Stimulated activated CD4-positive, alpha-beta T cell treated with anti-CD3 and anti-CD28 coated beads, Interleukin-4, amount 100 ng/mL, for 4 hours (primary cell): ENCODE results near the gene DLX1.
A peak's percentile ranks its signal among the peaks of the same experiment; 100 is the strongest.
"Not testable (repeated sequence)": the region's sequence is repeated elsewhere in the genome, so short reads cannot be mapped to it uniquely, and the experiment has no call there.

Source experiments
- DNase-seq, 2 experiments: peaks; one replicate each; pipeline ENCODE4 v3.0.0-alpha.2; 2020

DLX1 gene

DNA sequence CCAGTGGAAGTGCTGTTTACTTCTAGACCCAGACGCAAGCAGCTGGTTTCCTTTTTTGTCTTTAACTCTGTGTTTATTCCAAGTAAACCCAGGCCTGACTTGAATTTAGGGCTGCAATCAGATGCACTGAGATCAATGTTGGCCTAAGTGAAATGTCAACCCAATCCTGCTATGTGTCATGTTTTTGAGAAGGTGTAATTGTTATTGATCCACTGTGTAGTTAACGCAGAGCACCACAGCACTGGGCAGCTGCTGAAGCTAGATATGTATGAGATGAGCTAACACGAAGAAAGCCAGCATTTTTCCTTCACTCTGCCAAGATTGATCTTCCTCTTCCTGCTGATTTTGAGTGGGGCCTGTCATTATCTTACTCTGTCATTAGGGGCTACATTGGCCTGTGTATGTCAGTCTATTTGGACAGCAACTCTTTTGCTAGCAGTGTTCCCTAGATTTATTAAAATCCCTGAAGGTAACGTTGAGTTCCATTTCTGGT is 18.9 kb upstream of the DLX1 start:
- no peak for DNase-seq

DNA sequence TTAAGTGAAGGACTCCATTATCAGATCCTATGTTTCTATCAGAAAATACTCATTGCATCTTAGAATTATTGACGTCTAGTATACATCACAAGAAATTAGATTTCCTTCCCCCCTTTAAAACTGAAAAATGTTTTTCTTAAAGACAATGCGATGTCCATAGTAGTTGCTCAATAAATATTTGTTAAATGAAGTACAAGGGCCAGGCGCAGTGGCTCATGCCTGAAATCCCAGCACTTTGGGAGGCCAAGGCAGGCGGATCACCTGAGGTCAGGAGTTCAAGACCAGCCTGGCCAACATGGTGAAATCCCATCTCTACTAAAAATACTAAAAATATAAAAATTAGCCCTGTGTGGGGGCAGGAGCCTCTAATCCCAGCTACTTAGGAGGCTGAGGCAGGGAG is 17.4 kb upstream of the DLX1 start:
- DNase-seq, result not testable (repeated sequence)

DNA sequence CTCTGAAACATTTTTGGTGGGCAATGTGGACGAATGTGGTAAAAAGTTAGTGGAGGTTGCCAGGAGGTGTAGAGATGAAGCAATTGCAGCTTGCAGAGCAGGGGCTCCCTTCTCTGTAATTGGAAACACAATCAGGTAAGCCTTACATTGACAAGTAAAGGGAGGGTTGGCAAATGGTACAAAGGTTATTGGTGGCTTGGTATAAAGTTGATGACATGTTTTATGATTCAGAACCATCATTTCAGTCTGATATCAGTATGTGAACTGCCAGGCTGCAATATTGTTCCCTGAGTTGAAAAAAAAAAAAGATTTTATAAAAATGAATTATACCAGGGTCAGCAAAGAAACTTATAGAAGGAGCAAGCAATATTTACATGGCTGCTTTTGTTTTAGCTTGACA is 14.4 kb upstream of the DLX1 start:
- no peak for DNase-seq

DNA sequence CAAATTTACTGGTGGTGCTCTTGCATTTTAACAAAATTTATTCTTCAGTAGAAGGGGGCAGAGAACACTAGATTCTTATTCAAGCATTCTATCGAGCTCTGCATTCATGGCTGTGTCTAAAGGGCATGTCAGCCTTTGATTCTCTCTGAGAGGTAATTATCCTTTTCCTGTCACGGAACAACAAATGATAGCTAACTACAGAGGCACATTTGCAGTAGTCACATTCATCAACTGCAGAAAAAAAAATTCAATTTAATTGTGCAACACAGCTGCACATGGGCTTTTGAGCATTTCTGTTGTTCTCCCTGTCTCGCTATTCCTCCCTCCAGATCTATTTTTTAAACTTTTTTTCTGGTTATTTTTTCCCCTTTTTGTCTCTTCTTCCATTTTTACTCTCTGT is 13.0 kb upstream of the DLX1 start:
- DNase-seq, result no peak

DNA sequence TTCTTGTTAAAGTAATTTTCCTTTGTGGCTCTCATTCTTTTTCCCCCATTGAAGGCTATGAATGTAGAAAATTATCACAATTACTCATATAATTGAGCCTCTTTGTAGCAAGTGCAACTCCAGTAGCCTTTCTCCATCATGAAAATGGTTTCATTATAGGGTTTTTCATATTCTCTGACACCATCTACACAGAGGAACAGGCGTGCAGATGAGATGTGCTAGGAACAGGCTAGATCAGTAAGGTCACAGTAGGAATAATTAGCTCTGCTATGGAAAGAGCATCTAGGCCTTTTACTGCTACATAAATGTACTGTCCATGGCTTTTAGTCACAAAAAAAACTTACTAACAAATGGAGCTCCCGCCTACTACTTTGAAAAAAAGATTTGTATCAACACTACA is 12.6 kb upstream of the DLX1 start:
- no peak for DNase-seq

DNA sequence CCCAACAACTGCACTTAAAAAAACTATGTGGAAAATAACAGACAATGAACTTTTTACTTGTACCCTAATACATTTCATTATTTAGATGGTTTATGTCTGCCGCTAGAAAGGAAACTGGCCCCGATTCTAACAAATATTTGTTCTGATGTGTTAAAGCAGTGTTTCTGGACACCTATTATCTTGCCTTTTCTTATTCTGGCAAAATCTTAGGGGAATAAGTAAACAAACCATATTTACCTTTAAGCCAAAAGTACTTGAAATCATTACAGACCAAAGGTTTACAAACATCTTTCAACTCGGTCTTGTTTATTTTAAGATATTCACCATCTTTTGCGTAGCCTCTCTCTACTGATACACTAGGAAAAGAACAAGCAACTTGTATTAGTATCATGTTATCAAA is 11.8 kb upstream of the DLX1 start:
- no peak for DNase-seq

DNA sequence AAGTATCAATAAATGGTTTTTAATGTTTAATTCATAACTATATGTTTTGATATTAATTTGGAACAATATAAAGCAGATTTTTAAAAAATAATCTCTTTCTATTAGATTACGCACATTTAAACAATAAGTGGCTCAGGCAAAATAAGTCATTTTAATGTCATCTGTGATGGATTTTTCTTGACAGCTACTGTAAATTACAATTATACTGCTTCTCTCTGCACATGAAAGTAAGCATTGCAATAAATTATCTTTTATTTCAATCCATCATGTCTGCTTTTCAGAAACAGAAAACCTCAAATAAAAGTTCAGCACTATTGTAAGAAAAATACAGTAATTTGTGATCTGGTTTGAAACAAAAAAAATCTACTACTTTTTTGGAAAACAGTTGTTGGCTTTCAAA is 11.1 kb upstream of the DLX1 start:
- no peak for DNase-seq

DNA sequence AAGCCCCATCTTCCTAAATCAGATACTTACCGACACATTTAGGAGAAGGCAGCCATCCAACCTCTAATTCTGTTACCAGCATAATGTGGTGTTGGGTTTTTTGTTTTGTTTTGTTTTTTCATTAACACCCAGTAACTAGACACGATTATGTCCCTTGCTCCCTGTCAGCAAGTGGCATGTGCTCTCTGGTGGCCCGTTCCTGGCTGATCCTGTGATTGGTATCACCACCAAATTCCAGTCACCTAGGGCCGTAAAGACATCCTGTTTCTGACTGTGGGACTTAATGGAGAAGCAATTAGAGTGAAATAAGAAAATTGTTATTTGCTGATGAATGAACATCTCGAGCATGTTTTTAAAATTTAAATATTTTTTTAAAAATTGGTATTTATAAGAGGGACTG is 5.9 kb upstream of the DLX1 start:
- DNase-seq, result no peak

DNA sequence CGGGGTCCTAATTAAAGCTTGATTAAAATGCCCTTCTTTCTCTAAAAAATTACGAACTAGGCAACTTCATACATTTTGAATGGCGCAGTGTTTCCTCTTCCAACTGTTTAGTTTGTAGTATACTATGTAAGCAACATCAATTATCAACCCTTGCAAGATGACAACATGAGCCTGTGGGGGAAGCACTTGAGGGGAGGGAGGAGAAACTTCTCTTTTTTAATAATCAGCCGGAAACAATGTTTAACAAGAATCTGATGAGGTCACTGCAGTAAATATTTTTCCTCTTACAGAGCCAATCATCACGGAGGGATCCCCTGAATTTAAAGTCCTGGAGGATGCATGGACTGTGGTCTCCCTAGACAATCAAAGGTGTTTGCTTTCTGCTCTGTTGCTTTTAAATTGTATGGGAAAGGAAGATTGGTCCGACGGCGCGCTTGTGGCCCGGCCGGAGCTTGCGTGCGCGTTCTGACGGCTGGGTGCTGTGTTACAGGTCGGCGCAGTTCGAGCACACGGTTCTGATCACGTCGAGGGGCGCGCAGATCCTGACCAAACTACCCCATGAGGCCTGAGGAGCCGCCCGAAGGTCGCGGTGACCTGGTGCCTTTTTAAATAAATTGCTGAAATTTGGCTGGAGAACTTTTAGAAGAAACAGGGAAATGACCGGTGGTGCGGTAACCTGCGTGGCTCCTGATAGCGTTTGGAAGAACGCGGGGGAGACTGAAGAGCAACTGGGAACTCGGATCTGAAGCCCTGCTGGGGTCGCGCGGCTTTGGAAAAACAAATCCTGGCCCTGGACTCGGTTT is 5.3 kb upstream of the DLX1 start:
- DNase-seq, result no peak

DNA sequence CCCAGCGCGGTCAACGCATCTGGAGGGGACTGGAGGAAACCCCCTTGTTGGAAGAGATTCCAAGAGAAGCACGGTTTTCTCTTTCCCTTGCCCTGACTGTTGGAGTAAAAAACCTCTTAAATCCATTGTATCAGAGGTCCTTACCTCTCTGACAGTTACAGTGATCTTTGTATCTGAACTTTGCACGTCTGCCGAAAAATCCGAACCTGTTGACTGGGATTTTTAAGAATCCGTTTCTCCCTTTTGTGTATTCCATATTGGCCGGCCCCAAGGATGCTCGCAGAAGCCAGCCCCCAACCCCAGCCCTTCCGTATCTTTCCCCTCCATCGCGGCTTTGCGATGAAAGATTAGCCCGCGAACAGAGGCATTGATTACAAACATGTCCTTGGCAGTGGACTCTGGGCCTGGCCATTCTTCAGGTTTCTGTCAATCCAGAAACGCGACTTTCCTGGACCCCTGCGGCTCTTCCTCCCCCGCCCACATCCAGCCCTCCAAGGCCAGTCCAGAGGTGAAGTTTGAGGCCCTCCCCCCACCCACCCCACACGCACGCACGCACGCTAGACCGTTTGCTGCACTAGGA is 4.6 kb upstream of the DLX1 start:
- DNase-seq, result no peak

DNA sequence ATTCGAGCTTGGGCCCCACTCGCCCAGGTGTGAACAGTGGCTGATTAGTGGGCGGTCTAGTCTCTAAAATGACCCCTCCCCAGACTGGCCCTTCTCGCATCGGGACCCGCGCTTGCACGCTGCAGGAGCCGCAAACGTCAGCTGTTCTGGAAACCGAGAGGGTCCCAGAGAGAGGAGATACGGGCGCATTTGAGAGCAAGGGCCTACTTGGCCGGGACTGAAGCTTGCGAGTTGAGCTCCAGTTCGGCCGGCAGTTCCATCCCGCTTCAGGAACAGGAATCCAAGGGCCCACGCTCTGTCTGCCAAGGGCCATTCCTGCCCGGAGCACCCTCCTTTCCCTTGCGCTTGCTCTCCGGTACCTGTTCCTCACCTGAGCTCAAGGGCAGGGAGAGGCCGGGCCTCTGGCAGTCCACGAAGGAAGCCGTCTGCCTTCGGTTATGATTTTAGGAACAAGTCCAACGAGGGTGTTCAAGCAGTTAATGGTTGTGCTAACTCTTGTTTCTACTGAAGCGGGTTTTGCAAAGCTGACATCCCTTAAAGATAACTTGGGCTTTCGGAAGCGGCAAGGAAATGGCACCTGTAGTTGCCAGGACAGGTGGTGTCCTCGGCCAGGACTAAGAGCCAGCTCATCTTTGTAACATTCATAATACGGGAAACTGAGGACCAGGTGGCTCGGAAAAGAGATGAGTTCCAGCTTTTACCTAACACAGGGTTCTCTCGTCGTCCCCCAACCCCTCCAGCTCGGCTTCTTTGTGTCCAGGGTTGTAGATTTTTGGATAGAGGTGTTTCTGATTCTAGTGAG is 3.9 kb upstream of the DLX1 start:
- DNase-seq, result no peak

DNA sequence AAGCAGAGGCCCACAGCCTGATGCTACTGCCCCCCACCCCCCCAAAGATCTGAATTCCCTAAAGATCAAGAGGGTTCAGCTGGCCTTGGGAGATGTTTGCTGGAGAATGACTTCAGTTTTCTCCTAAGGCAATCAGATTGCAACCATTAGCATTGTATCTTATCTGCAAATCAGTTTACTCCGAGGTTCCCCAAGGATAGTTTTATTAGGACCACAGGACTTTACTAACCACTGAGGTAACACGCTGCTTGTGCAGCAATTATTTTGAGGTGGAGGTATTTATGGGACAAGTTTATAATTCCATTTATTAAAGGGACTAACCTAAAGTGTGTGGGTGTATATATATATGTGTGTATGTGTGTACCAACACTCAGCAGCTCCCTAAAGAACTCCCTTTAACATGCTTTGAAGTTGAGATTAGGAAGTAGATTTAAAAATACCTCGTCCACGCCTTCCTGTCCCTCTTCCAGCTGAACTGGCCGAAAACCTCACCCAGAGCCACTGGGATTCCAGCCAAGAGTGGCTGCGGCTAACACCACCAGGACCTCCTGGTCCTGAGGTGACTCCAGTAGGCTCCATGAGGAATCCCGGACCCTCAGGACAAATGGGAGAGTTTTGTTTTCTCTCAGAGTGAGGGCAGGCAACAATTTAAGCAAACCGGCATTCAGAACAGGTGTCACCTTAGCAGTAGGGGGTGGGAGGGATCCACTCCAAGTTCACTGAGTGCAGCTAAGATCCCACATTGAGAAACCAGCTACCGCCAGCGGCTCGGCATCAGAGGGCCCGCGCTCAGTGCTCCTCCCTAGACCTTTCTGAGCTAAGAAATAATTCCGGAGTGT is 3.0 kb upstream of the DLX1 start:
- no peak for DNase-seq

DNA sequence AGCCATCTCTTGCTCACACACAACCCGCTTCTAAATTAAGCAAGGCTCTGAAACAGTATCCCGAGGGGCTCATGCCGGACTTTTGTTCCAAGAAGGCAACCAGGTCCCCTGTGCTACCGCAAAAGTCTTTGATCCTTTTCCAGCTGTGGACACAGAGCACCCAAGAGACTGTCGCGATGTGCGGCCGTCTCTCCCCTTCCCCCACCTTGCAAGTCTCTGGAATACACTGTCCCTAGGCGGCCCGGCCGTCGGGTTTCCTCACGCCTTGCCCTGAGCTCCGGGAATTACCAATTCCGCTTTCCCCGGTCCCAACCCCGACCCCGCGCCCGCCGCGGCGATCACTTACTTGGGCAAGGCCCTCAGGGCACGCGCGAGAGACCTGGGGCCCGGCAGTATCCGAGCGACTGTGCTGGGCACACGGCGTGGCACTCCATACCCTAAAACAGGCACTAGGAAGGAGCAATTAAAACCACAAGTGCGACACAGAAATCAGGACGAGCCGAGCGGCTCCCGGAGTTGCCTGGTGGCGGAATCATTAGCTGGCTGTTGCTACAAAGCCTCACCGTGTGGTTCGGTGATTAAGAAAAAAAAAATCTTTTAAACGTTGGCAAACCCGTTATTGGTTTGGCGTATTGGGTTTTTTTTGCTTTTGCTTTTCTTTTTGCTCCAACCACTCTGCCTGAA is 2.2 kb upstream of the DLX1 start:
- no peak for DNase-seq

DNA sequence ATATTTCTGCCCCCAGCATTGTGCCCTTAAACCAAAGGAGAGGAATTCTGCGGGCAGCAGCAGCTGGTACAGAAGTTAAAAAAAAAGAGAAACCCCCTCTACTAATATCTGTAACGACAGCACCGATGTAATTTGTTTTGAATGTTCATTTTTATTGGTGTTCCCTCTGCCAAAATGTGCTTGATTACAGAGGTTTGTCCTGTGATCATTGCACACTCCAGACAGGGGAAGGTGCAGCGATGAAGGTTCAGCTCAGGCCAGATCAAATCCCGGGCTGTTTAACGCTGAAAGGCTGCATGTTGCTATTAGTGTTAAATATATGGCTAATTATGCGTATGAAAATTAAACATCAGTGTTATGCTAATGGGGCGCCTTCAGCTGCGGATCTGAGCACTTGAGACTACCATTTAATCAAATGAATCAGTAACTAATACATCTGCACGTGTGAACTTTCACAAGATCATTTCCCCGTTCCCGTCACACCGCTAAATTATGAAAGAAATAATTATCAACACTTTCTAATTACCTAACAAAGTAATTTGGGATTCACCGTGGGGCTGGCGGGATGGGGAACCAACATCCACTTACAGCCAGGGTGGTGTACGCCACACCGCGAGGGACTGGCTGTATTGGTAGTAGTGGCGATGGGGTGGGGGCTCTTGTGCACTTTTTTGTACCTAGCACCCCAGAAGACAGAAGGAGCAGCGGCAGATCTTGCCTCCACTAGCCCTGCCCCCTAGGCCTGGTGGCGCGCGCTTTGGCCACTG is 1.5 kb upstream of the DLX1 start:
- no peak for DNase-seq

DNA sequence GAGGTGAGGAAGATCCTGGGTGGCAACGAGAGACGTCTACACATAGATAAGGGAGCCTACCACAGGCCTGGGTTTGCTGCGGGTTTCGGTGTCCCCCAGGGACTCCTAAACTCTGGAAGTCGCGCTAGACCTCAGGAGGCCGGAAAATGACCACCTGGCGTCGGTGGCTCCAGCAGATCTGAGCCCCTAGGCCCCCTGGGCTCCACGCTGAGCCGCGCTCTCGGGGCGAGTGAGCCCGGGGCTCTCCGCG is 987 bp upstream of the DLX1 start:
- DNase-seq, result no peak

DNA sequence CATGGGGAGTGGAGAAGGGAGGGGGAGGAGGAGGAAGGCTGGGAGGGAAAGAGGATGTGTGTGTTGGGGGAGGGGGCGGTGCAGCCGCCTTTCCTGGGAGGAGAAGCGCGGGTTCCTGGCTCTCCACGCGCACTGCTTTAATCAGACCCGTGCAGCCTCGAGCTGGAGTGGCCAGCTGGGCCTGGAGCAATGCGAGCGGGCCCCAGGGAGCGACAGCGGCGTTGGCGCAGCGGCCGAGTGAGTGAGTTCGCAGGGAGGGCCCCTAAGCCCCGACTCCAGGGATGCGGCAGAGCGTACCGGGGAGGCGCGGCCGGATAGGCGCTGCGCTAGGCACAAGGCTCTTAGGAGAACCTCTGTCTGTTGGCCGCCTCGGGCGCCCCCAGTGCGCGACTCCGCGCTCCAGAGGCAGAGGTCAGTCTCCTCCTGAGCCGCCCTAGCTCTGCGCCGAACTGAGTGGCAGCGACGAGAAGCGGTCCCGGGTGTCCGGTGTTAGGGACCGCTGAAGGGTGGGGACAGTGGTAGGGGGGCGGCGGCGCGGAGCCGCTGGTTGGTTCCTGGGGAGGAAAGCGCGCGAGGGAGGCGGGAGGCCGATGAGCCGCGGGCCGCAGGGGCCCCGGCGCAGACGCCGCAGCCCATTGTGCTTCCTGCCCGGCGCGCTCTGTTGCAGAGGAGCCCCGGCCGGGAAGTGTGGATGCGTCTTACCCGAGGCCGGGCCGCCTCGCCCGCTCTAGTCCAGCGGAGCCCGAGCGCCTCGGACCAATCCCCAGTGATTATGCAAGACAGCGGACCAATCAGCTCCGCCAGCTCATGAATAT is 455 bp upstream of the DLX1 start:
- DNase-seq, result peak; percentile 37 to 41

DNA sequence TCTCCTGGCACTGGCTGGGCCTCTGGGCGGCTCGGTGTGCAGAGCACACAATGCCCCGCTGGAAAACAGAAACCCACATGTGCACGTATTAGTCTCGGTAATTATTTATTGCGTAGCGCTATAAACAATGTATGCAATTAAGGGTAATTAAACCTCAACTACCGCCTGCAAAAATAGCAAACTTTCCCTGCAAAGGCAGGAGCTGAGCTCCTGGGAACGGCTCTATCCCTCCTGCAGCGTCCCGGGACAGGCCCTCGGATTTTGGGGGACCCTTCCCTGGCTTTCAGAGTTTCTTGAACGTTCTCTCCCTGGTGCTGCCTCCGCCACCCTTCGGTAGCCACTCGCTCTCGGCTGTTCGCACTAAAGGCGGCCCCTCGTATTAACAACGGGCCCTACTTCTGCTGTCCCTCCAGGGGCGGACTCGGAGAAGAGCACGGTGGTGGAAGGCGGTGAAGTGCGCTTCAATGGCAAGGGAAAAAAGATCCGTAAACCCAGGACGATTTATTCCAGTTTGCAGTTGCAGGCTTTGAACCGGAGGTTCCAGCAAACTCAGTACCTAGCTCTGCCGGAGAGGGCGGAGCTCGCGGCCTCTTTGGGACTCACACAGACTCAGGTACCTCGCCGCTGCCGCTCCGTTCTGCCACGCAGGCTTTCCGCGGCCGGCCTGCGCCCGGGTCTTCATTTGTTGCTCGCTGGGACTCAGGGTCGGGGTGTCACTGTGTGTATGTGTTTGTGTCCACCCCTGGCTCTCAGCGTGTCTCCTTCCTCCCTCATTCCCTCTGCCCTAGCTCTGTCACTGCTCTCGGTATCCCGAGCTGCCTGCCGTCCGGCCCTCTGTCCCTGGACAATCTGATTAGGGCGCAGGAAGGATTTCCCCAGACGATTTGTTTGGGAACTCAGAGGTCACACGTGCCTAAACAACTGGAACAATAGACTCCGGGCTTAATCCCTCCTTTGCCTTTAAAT is 1.2 kb downstream of the DLX1 start:
- DNase-seq, result peak; percentile 45 to 55

DNA sequence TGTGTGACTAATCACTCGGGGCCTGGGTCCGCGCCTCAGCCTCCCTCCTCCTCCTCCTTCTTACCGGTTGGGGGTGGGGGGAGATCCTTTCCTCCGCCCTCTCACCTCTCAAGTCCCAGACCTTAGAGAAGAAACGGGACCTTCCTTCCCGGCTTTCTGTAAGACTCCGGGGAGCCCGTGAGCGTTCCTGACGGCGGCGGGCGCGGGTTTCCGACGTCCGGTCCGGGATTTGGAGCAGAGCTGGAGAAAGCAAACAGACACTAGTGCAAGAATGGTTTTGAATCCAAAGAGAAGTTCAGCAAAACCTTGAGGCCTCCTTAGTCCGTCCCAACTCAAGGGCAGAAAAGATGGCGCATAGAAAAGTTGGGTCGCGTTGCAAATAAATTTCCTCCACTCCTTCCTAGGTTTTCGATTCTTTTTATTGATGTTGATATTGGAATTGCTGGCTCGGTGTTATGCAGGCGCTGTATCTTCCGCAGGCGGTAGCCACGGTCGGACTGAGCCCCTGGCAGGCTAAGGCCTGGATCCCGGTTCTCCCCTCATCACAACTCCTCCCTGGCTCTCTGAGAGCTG is 2.0 kb downstream of the DLX1 start:
- DNase-seq, result no peak

DNA sequence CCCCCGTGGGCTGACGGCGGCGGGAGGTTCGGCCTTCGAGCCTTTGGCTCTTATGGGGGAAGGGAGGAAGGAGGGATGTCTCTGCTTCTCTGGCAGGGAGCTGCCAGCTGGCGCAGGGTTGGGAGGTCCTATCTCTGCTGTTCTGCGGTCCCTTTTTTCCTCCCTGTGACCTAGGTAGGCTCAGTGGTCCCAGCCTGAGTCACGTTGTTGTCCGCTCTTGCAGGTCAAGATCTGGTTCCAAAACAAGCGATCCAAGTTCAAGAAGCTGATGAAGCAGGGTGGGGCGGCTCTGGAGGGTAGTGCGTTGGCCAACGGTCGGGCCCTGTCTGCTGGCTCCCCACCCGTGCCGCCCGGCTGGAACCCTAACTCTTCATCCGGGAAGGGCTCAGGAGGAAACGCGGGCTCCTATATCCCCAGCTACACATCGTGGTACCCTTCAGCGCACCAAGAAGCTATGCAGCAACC is 2.5 kb downstream of the DLX1 start:
- DNase-seq, result no peak
